HG02884 (cell line): Measurements from ENCODE around the gene CBFA2T3.

Experiments
- ATAC-seq: cut with Tn5 transposase; IDR thresholded peaks from one replicate; pipeline ENCODE4 v1.9.1; 2021; ENCODE audit warnings: mild to moderate bottlenecking, moderate library complexity; ENCODE audit not compliant: unreplicated experiment

Gene CBFA2T3

GRCh38 chr16:88964636-88965035 lies 12.4 kb downstream of the CBFA2T3 start:
- no peak for ATAC-seq

GRCh38 chr16:88963583-88963982 lies 13.4 kb downstream of the CBFA2T3 start:
- ATAC-seq = no peak

- ATAC-seq = no peak
These were observed 14.4 kb downstream of the CBFA2T3 start for GRCh38 chr16:88962478-88963152.

GRCh38 chr16:88961011-88961410 lies 16.0 kb downstream of the CBFA2T3 start:
- ATAC-seq = no peak

GRCh38 chr16:88960516-88960915 lies 16.5 kb downstream of the CBFA2T3 start:
- no peak for ATAC-seq

- ATAC-seq = no peak
These were observed 18.0 kb downstream of the CBFA2T3 start for GRCh38 chr16:88959022-88959421.

GRCh38 chr16:88957887-88958577 lies 19.0 kb downstream of the CBFA2T3 start:
- ATAC-seq = no peak

GRCh38 chr16:88957433-88957767 lies 19.6 kb downstream of the CBFA2T3 start:
- no peak for ATAC-seq

GRCh38 chr16:88956546-88957432 lies 20.2 kb downstream of the CBFA2T3 start:
- ATAC-seq = no peak

- no peak for ATAC-seq
These were observed 21.1 kb downstream of the CBFA2T3 start for GRCh38 chr16:88955906-88956305.

GRCh38 chr16:88953003-88953690 lies 23.9 kb downstream of the CBFA2T3 start:
- ATAC-seq = no peak

GRCh38 chr16:88951989-88952388 lies 25.0 kb downstream of the CBFA2T3 start:
- no peak for ATAC-seq

GRCh38 chr16:88951501-88951900 lies 25.5 kb downstream of the CBFA2T3 start:
- ATAC-seq = no peak

- no peak for ATAC-seq
These were observed 28.1 kb downstream of the CBFA2T3 start for GRCh38 chr16:88948781-88949490.

GRCh38 chr16:88945473-88945872 lies 31.5 kb downstream of the CBFA2T3 start:
- no peak for ATAC-seq

- ATAC-seq = no peak
These were observed 33.3 kb downstream of the CBFA2T3 start for GRCh38 chr16:88943741-88944140.

- ATAC-seq = no peak
These were observed 33.8 kb downstream of the CBFA2T3 start for GRCh38 chr16:88943131-88943664.

GRCh38 chr16:88941913-88942909 lies 34.8 kb downstream of the CBFA2T3 start:
- ATAC-seq = no peak
